B cell (primary cell): ENCODE data around the gene MAD1L1. TPM values are rescaled to one million over a fixed set of nuclear protein-coding genes. Genes with fewer than 3 reads are reported as not detected.

Source experiments
- ATAC-seq: fragments of 200-7000 bp; cut with Tn5 transposase; one replicate; pipeline ENCODE4 v1.10.0; 2021; ENCODE audit warnings: low read depth, mild to moderate bottlenecking, moderate number of reproducible peaks, moderate library complexity
- CTCF ChIA-PET: fragments of 350-600 bp; sonication (Branson Sonifier 250); formaldehyde crosslinking; loops from one replicate; lab custom pipeline; 2021; ENCODE audit warnings: antibody characterized with exemption, inconsistent platforms; lab: Charles Lee
- POLR2A ChIA-PET: fragments of 350-600 bp; sonication (Branson Sonifier 250); formaldehyde crosslinking; loops from one replicate; lab custom pipeline; 2021; ENCODE audit warnings: antibody characterized with exemption; lab: Charles Lee
- DNase-seq: peaks from one replicate; pipeline ENCODE4 v3.0.0; 2013
- H2AFZ ChIP-seq: 2 replicates; pipeline ENCODE4 v1.6.1; 2012; ENCODE audit warnings: mild to moderate bottlenecking, low read depth, low read length; ENCODE audit not compliant: insufficient read depth, poor library complexity, severe bottlenecking
- H3K27ac ChIP-seq, 2 donors: 1 replicate in 1 of 2; 2 replicates in 1 of 2; pipeline ENCODE4 v1.5.1; 2012 to 2013; ENCODE audit warnings: low read length in 2 of 2, mild to moderate bottlenecking in 2 of 2, moderate library complexity in 1 of 2
- H3K27me3 ChIP-seq, 4 experiments: fragments of 200-600 bp in 1 of 4; sonication (generic) in 1 of 4; replicated peaks in 1 of 4; 1 replicate in 2 of 4; 2 replicates in 2 of 4; pipeline versions ENCODE4 v1.6.1 to v1.7.0; 2013 to 2016; ENCODE audit warnings: low read length in 3 of 4, mild to moderate bottlenecking in 2 of 4, mixed read lengths in 1 of 4, moderate library complexity in 1 of 4; ENCODE audit not compliant: insufficient read depth in 4 of 4, control insufficient read depth in 3 of 4; ENCODE audit errors: control extremely low read depth in 1 of 4
- H3K36me3 ChIP-seq, 2 experiments: replicated peaks in 1 of 2; 1 replicate in 1 of 2; 2 replicates in 1 of 2; pipeline versions ENCODE4 v1.6.1 to v1.7.1; 2013; ENCODE audit warnings: low read length in 1 of 2; ENCODE audit not compliant: insufficient read depth in 2 of 2, control insufficient read depth in 1 of 2; ENCODE audit errors: control extremely low read depth in 1 of 2, extremely low read depth in 1 of 2
- H3K4me1 ChIP-seq, 2 donors: fragments of 200-600 bp in 1 of 2; sonication (generic) in 1 of 2; 1 replicate in 1 of 2; 2 replicates in 1 of 2; pipeline versions ENCODE4 v1.5.1 to v1.6.1; 2013 to 2017; ENCODE audit warnings: low read length in 2 of 2; ENCODE audit not compliant: control insufficient read depth in 2 of 2, insufficient read depth in 2 of 2
- H3K4me2 ChIP-seq: replicated peaks from 2 replicates; pipeline ENCODE3; 2012; ENCODE audit warnings: mild to moderate bottlenecking, low read depth, low read length; ENCODE audit not compliant: poor library complexity, severe bottlenecking
- H3K4me3 ChIP-seq, 5 experiments: fragments of 200-600 bp in 1 of 5; sonication (generic) in 1 of 5; 1 replicate in 3 of 5; 2 replicates in 2 of 5; pipeline versions ENCODE4 v1.5.1 to v1.7.0; 2011 to 2016; ENCODE audit warnings: low read length in 4 of 5, mild to moderate bottlenecking in 4 of 5, low read depth in 2 of 5, control low read depth in 1 of 5, moderate library complexity in 1 of 5; ENCODE audit not compliant: insufficient read depth in 1 of 5; ENCODE audit errors: control extremely low read depth in 1 of 5, extremely low read depth in 1 of 5
- H3K79me2 ChIP-seq: fragments of 200-600 bp; sonication (generic); one replicate; pipeline ENCODE4 v1.6.0; 2016; ENCODE audit warnings: low read length; ENCODE audit not compliant: control insufficient read depth, insufficient read depth
- H3K9ac ChIP-seq: fragments of 200-600 bp; sonication (generic); 2 replicates; pipeline ENCODE4 v1.6.1; 2017; ENCODE audit warnings: mild to moderate bottlenecking, low read length, moderate library complexity
- H3K9me3 ChIP-seq, 3 donors: one replicate each; pipeline versions ENCODE4 v1.6.1 to v1.7.1; 2013; ENCODE audit warnings: low read length in 2 of 3; ENCODE audit not compliant: control insufficient read depth in 2 of 3, insufficient read depth in 1 of 3; ENCODE audit errors: control extremely low read depth in 1 of 3
- H4K20me1 ChIP-seq: 2 replicates; pipeline ENCODE4 v1.6.0; 2012; ENCODE audit warnings: mild to moderate bottlenecking, low read length; ENCODE audit not compliant: insufficient read depth, control insufficient read depth, poor library complexity, severe bottlenecking
- H3K27ac Mint-ChIP-seq: one replicate; pipeline ENCODE4 v1.8.0; 2021; ENCODE audit warnings: mixed read lengths
- H3K27me3 Mint-ChIP-seq: one replicate; pipeline ENCODE4 v1.8.0; 2021; ENCODE audit warnings: mixed read lengths
- H3K4me1 Mint-ChIP-seq: one replicate; pipeline ENCODE4 v1.8.0; 2021; ENCODE audit warnings: mixed read lengths
- H3K4me3 Mint-ChIP-seq: one replicate; pipeline ENCODE4 v1.8.0; 2021; ENCODE audit warnings: mixed read lengths
- H3K9me3 Mint-ChIP-seq: one replicate; pipeline ENCODE4 v1.8.0; 2022; ENCODE audit warnings: mixed read lengths; ENCODE audit not compliant: insufficient read depth
- EZH2 ChIP-seq: IDR thresholded peaks from 2 replicates; pipeline ENCODE4 v1.6.1; 2012; ENCODE audit warnings: borderline replicate concordance, low read depth, mild to moderate bottlenecking, moderate library complexity, low read length; ENCODE audit not compliant: insufficient read depth, poor library complexity, severe bottlenecking
- WGBS: methylation state at CpG from one replicate; pipeline ENCODE4 v1.1.5; 2013; ENCODE audit warnings: missing lambda C conversion rate; ENCODE audit not compliant: insufficient coverage; 5-methylcytosine and 5-hydroxymethylcytosine counted together
- intact Hi-C: fragments of 100-400 bp; cut with micrococcal nuclease; formaldehyde crosslinking; loops from one replicate; pipeline ENCODE4 v1.10.0; 2022
- polyA plus RNA-seq: library from polyadenylated mRNA; depleted of rRNA; stranded (reverse); fragments of >200 nt; gene quantifications from 2 replicates; pipeline ENCODE4 v1.2.3, GENCODE V29; 2012
- total RNA-seq, 2 donors: library from RNA; stranded (reverse); fragments of 120-200 nt in 1 of 2; gene quantifications; 1 replicate in 1 of 2; 2 replicates in 1 of 2; pipeline versions ENCODE4 v1.2.3 to v1.2.4, GENCODE V29; 2013 to 2022
- TF ChIP-seq, protein P1 (sequence below): fragments of 200-600 bp; IDR thresholded peaks from one replicate; pipeline ENCODE4 v1.8.0; 2022; ENCODE audit warnings: antibody characterized with exemption, mild to moderate bottlenecking

Gene MAD1L1
- total and polyA plus RNA-seq, 2 donors (not counting 1 experiment from before 2014, with no cell fraction given) = 86.7 to 110 TPM

DNA sequence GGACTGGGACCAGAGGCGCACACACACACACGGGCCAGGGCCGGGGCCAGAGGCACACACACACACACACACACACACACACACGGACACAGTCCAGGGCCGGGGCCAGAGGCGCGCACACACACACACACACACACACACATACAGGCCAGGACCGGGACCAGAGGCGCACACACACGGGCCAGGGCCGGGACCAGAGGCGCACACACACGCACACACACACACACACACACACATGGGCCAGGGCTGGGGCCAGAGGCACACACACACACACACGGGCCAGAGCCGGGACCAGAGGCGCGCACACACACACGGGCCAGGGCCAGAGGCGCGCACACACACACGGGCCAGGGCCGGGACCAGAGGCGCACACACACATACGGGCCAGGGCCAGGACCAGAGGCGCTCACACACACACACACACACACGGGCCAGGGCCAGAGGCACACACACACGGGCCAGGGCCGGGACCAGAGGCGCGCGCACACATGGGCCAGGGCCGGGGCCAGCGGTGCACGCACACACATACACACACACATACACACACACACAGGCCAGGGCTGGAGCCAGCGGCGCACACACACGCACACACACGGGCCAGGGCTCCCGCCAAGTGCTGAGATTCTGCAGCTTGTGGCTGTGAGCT, 293.8 kb downstream of the MAD1L1 start:
- H3K27ac ChIP-seq = peak overlapping the region; percentile 91 to 98
- CTCF ChIA-PET = interaction anchor here (1.4 kb wide), 1 partner anchor 12 kb away, joined by 3 read pairs; no protein-coding TSS in a partner anchor
- peaks cover 0 to 20% of the 10 kb centered on the region in 2 experiments for H3K36me3 ChIP-seq
- peaks cover 27 to 36% of the 10 kb centered on the region in 2 donors for H3K4me1 ChIP-seq
- H3K79me2 ChIP-seq = peaks cover 67% of the 10 kb centered on the region
- Mint-ChIP-seq H3K9me3 (no peaks in the 10 kb centered on the region), H3K27me3 (no peaks in the 10 kb centered on the region), H3K4me1 (peaks cover 51% of the 10 kb centered on the region), H3K4me3 (peak overlapping the region; percentile 94), H3K27ac (peak overlapping the region; percentile 97)
- no peak for ATAC-seq
- peak overlapping the region; percentile 80 for H3K9ac ChIP-seq
- H3K27me3 ChIP-seq = no peaks in the 10 kb centered on the region
- H3K9me3 ChIP-seq = peaks cover 0 to 6% (median 0%) of the 10 kb centered on the region in 3 donors
- peak; percentile 68 for DNase-seq
- POLR2A ChIA-PET = interaction anchor here (0.6 to 2.3 kb wide), 6 partner anchors 11 to 348 kb away, joined by 3 to 16 read pairs (median 4); no protein-coding TSS in a partner anchor
- H3K4me2 ChIP-seq = peak overlapping the region; percentile 80
- H3K4me3 ChIP-seq = peak overlapping the region in 4 of 5 experiments; percentile 62 to 95 (median 84)
- no peak overlapping the region for H2AFZ ChIP-seq
- intact Hi-C loops = no loop called here
- H4K20me1 ChIP-seq = peaks cover 16% of the 10 kb centered on the region
- WGBS = 88% methylated on average over 10 of the region's 39 CpGs
- TF ChIP-seq EZH2 = no peak
- TF ChIP-seq, protein P1, sequence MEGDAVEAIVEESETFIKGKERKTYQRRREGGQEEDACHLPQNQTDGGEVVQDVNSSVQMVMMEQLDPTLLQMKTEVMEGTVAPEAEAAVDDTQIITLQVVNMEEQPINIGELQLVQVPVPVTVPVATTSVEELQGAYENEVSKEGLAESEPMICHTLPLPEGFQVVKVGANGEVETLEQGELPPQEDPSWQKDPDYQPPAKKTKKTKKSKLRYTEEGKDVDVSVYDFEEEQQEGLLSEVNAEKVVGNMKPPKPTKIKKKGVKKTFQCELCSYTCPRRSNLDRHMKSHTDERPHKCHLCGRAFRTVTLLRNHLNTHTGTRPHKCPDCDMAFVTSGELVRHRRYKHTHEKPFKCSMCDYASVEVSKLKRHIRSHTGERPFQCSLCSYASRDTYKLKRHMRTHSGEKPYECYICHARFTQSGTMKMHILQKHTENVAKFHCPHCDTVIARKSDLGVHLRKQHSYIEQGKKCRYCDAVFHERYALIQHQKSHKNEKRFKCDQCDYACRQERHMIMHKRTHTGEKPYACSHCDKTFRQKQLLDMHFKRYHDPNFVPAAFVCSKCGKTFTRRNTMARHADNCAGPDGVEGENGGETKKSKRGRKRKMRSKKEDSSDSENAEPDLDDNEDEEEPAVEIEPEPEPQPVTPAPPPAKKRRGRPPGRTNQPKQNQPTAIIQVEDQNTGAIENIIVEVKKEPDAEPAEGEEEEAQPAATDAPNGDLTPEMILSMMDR = no peak

DNA sequence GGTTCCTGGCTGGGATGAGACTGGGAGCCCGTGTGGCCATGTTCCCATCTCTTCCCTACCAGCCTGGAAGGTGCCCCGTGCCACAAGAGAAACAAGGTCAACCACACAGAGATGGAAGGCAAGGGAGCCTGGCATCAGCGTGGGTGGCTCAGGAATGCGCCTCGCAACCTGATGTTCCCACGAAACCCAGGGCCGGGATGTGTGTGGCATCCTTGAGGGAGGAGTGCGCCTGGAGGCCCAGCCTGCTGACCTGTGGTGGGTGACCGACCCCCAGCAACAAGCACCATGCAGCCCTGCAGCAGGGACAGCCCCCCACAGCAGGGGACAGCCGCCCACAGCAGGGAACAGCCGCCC, 295.5 kb downstream of the MAD1L1 start:
- ATAC-seq = no peak
- intact Hi-C loops = no loop called here
- no peak overlapping the region for H3K4me2 ChIP-seq
- peaks cover 49% of the 10 kb centered on the region for H3K4me1 Mint-ChIP-seq
- no peaks in the 10 kb centered on the region for H3K27me3 ChIP-seq
- H2AFZ ChIP-seq = no peak overlapping the region
- DNase-seq = no peak
- H3K9ac ChIP-seq = no peak overlapping the region
- H3K27ac Mint-ChIP-seq = peak overlapping the region; percentile 73
- H3K79me2 ChIP-seq = peaks cover 80% of the 10 kb centered on the region
- H3K36me3 ChIP-seq = peaks cover 3 to 36% of the 10 kb centered on the region in 2 experiments
- peaks cover 27 to 36% of the 10 kb centered on the region in 2 donors for H3K4me1 ChIP-seq
- 98% methylated on average over 9 of the region's 11 CpGs for WGBS
- TF ChIP-seq, protein P1 = no peak
- peaks cover 32% of the 10 kb centered on the region for H4K20me1 ChIP-seq
- ChIA-PET POLR2A (no interaction called here), CTCF (no interaction called here)
- no peaks in the 10 kb centered on the region for H3K27me3 Mint-ChIP-seq
- H3K4me3 Mint-ChIP-seq = peak overlapping the region; percentile 37
- peaks cover 0 to 6% (median 0%) of the 10 kb centered on the region in 3 donors for H3K9me3 ChIP-seq
- H3K4me3 ChIP-seq = no peak overlapping the region
- no peak overlapping the region for H3K27ac ChIP-seq
- H3K9me3 Mint-ChIP-seq = no peaks in the 10 kb centered on the region
